RWPE1 (cell line): ENCODE data around the gene EIF6.
"Not testable (repeated sequence)": the region's sequence is repeated elsewhere in the genome, so short reads cannot be mapped to it uniquely, and the experiment has no call there.

ENCODE experiments used
- CTCF ChIA-PET: fragments of 350-600 bp; sonication (Branson Sonifier 250); formaldehyde crosslinking; extraction: SDS; loops from one replicate; lab custom pipeline; 2021; lab: Yijun Ruan, JAX
- POLR2A ChIA-PET: fragments of 400-600 bp; formaldehyde crosslinking; extraction: SDS; loops from one replicate; lab custom pipeline; 2020; ENCODE audit warnings: antibody characterized with exemption; ENCODE audit not compliant: low non-redundant PET; lab: Yijun Ruan, JAX
- DNase-seq: peaks from one replicate; pipeline ENCODE4 v3.0.0; 2012; ENCODE audit warnings: low spot score
- H3K27ac ChIP-seq: fragments of 450-650 bp; 2 replicates; pipeline ENCODE4 v1.5.1; 2017
- TF ChIP-seq, protein P1 (sequence below): fragments of 450-650 bp; conservative IDR thresholded peaks from 2 replicates; pipeline ENCODE4 v1.5.1; 2017; ENCODE audit warnings: low read depth, mild to moderate bottlenecking

EIF6 gene

DNA sequence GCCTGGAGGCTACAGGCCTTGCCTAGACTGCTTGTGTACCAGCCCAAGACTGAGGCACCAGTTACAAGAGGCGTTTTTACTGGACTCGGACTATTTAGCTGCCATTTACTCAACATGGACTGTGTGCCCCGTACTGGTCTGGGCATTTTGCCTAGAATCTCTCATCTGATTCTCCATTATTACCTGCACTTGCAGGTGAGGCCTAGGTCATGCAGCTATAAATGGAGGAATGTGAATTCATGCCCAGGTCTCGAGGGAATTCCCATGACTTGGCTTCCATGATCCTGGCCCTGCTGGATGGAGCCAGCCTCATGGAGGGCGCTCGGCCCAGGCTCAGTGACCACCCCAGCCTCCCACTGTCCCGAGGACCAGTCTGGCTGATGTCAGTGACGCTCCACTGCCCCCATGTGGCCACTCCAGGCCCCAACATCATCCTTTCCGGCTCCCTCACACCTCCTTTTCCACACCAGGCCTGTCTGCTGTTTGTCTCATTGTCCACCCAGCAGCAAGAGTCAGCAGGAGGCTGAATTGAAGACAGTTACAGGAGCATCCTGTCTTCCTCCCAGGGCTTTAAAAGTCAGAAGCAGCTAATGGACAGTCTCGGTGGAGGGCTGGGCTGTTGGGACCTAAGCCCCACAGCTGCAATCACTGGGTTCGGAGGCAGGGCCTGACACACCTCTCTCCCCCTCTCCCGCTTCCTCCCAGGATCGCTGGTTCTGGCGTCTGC is 15.4 kb downstream of the EIF6 start:
- DNase-seq: peak; percentile 80
- POLR2A ChIA-PET: no interaction called here
- TF ChIP-seq, protein P1, sequence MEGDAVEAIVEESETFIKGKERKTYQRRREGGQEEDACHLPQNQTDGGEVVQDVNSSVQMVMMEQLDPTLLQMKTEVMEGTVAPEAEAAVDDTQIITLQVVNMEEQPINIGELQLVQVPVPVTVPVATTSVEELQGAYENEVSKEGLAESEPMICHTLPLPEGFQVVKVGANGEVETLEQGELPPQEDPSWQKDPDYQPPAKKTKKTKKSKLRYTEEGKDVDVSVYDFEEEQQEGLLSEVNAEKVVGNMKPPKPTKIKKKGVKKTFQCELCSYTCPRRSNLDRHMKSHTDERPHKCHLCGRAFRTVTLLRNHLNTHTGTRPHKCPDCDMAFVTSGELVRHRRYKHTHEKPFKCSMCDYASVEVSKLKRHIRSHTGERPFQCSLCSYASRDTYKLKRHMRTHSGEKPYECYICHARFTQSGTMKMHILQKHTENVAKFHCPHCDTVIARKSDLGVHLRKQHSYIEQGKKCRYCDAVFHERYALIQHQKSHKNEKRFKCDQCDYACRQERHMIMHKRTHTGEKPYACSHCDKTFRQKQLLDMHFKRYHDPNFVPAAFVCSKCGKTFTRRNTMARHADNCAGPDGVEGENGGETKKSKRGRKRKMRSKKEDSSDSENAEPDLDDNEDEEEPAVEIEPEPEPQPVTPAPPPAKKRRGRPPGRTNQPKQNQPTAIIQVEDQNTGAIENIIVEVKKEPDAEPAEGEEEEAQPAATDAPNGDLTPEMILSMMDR: peak; percentile 93
- CTCF ChIA-PET: interaction anchor here (0.5 to 1.8 kb wide), 20 partner anchors 8 to 698 kb away, joined by 3 to 21 read pairs (median 3); no protein-coding TSS in a partner anchor
- peak overlapping the region; percentile 9 for H3K27ac ChIP-seq

DNA sequence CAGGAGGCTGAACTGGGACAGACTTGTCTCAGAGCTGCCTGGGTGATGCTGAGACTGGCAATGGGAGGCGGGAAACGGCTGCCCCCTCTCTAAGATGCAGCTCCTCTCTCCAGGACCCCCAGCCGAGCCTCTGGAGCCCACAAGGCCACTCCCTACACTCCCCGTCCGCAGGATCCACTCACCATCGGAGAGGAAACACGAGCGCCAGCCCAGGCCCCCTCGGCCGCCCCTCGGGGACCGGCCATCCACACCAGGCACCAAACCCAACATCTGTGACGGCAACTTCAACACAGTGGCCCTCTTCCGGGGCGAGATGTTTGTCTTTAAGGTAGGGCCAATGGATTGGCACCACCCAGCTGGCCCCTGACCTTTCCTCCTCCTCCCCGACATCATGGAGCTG is 17.5 kb downstream of the EIF6 start:
- CTCF ChIA-PET: interaction anchor here (0.6 to 1.3 kb wide), 2 partner anchors 53 to 122 kb away, joined by 4 to 8 read pairs; no protein-coding TSS in a partner anchor
- DNase-seq: no peak
- H3K27ac ChIP-seq: no peak overlapping the region; the same call in 1 of the 2 replicates
- POLR2A ChIA-PET: no interaction called here
- TF ChIP-seq, protein P1: no peak

DNA sequence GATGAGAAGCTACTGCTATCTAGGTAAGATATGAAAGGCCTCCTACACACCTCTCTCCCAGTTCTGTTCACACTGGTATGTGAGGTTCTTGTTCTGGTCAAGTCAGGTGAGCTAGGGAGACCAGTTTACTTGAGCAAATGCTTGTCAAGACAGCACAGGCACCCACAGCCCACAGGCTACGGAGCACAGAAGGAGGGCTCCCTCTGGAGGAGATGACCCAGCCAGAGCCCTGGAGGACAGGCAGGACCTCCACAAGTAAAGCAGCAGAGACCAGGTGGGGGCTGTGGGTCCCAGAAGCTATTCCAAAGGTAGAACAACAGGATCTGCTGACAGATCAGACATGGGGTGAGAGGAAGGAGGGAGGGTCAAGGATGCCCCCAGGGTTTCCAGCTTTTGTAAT is 19.8 kb downstream of the EIF6 start:
- ChIA-PET POLR2A (no interaction called here), CTCF (interaction anchor here (0.6 to 2.7 kb wide), 10 partner anchors 8 to 359 kb away, joined by 3 to 14 read pairs (median 3); partner anchors contain the start of gene EDEM2)
- TF ChIP-seq, protein P1: no peak; the same call in 1 of the 2 replicates
- H3K27ac ChIP-seq: peak overlapping the region; percentile 89; the same call in 1 of the 2 replicates
- no peak for DNase-seq

DNA sequence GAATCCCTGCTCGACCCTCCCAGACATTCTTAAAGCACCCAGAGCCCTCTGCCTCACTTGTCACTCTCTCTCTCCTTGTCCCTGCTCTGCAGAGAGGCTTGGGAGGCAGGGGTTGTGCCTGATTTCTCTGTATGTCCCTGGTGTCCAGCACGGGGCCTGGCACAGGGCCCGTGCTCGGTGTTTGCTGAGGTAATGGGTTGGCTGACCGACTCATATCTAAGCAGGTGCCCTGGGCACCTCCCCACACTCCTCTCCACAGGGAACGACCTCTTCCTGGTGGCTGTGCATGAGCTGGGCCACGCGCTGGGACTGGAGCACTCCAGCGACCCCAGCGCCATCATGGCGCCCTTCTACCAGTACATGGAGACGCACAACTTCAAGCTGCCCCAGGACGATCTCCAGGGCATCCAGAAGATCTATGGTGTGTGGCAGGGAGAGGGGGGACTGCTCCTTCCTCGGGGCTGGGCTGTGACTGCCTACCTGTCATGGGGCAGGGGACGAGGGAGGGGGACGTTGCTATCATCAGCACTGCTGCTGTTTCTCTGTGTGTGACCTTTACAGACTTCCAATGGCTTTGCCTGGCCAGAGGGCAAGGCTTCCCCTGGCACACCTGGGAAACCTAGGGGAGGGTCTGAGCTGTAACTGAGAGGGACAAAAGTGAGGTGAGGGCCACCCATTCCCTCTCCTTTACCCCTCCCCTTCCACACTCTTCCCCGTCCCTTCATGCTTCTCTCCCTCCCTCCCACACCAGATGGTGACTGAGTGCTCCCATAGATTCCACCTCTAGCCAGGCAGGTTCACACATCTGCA is 20.8 kb downstream of the EIF6 start:
- DNase-seq: no peak
- peak overlapping the region; percentile 89 for H3K27ac ChIP-seq
- ChIA-PET CTCF (interaction anchor here (0.6 to 2.7 kb wide), 12 partner anchors 14 to 199 kb away, joined by 3 to 14 read pairs (median 4); partner anchors contain the start of gene TRPC4AP), POLR2A (no interaction called here)
- TF ChIP-seq, protein P1: no peak

DNA sequence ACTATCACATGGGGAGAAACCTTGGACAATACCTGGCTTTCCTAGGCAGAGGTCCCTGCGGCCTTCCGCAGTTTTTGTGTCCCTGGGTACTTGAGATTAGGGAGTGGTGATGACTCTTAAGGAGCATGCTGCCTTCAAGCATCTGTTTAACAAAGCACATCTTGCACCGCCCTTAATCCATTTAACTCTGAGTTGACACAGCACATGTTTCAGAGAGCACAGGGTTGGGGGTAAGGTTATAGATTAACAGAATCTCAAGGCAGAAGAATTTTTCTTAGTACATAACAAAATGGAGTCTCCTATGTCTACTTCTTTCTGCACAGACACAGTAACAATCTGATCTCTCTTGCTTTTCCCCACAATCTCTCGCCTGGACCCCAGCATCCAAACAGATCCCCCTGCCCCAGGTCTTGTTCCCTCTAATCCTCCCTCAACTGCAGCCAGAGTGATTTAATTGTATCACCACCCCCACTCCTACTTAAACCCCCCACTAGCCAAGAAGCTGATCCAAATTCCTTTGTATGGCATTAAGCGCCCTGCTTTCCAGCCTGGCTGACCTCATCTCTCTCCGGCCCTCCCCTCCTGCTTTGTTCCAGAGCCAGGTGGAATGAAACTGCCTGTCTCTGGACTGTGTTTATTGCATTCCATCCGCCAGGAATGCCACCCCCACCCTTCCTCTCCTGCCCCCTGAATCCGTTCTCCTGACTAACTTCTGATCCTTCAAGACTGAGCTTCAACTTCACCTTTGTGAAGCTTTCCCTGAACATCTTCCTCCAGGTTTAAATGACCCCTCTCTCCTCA is 21.6 kb downstream of the EIF6 start:
- CTCF ChIA-PET: interaction anchor here (0.6 to 2.7 kb wide), 12 partner anchors 15 to 562 kb away, joined by 3 to 14 read pairs (median 4); partner anchors contain the start of gene TRPC4AP
- POLR2A ChIA-PET: not testable (repeated sequence)

DNA sequence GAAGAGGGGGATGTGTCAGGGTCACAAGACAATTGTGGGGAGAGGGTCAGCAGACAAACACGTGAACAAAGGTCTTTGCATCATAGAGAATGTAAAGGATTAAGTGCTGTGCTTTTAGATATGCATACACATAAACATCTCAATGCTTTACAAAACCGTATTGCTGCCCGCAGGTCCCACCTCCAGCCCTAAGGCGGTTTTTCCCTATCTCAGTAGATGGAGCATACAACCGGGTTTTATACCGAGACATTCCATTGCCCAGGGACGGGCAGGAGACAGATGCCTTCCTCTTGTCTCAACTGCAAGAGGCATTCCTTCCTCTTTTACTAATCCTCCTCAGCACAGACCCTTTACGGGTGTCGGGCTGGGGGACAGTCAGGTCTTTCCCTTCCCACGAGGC is 22.3 kb downstream of the EIF6 start:
- CTCF ChIA-PET: interaction anchor here (0.6 kb wide), 1 partner anchor 185 kb away, joined by 3 read pairs; no protein-coding TSS in a partner anchor
- peak overlapping the region; percentile 89; the same call in 1 of the 2 replicates for H3K27ac ChIP-seq
- DNase-seq: not testable (repeated sequence)
- POLR2A ChIA-PET: interaction anchor here (0.6 kb wide), 1 partner anchor 14 kb away, joined by 7 read pairs; no protein-coding TSS in a partner anchor

More for the DNA sequence above, 21.6 kb downstream of the EIF6 start:
- peak; percentile 93 for DNase-seq
- peak overlapping the region; percentile 89 for H3K27ac ChIP-seq
